Adipocyte (in vitro differentiated cells): ENCODE measurements around the gene SH2D1A.

Experiments
- DNase-seq: peaks from one replicate; pipeline ENCODE4 v3.0.0-alpha.2; 2015; ENCODE audit warnings: low read depth
- H3K27me3 ChIP-seq: replicated peaks from 2 replicates; pipeline ENCODE4 v1.7.0; 2013; ENCODE audit warnings: mild to moderate bottlenecking, low read length, moderate library complexity; ENCODE audit not compliant: control insufficient read depth, insufficient read depth
- H3K36me3 ChIP-seq: 2 replicates; pipeline ENCODE4 v1.7.0; 2013; ENCODE audit warnings: low read length, mild to moderate bottlenecking, moderate library complexity; ENCODE audit not compliant: control insufficient read depth, insufficient read depth, severe bottlenecking
- H3K4me1 ChIP-seq: 2 replicates; pipeline ENCODE4 v1.7.0; 2013; ENCODE audit warnings: mild to moderate bottlenecking, low read length, moderate library complexity; ENCODE audit not compliant: control insufficient read depth, insufficient read depth
- H3K4me3 ChIP-seq: 2 replicates; pipeline ENCODE4 v1.7.0; 2013; ENCODE audit warnings: mild to moderate bottlenecking, low read length, moderate library complexity
- H3K9ac ChIP-seq: 2 replicates; pipeline ENCODE4 v1.7.0; 2013; ENCODE audit warnings: mild to moderate bottlenecking, low read length, moderate library complexity
- H3K9me3 ChIP-seq: 2 replicates; pipeline ENCODE4 v1.7.0; 2013; ENCODE audit warnings: mild to moderate bottlenecking, low read length, moderate library complexity; ENCODE audit not compliant: control insufficient read depth

SH2D1A gene

GRCh38 chrX:124338733-124339514 is 7.4 kb upstream of the SH2D1A start:
- peaks cover 5% of the 10 kb centered on the region for H3K27me3 ChIP-seq
- no peaks in the 10 kb centered on the region for H3K9me3 ChIP-seq
- H3K4me3 ChIP-seq, result no peak overlapping the region
- no peaks in the 10 kb centered on the region for H3K4me1 ChIP-seq
- no peak overlapping the region for H3K9ac ChIP-seq
- H3K36me3 ChIP-seq, result no peaks in the 10 kb centered on the region
- DNase-seq, result no peak

- no peaks in the 10 kb centered on the region for H3K36me3 ChIP-seq
- H3K9ac ChIP-seq, result no peak overlapping the region
- DNase-seq, result no peak
- no peaks in the 10 kb centered on the region for H3K9me3 ChIP-seq
- H3K4me1 ChIP-seq, result no peaks in the 10 kb centered on the region
- peaks cover 3% of the 10 kb centered on the region for H3K27me3 ChIP-seq
- H3K4me3 ChIP-seq, result no peak overlapping the region
Measured at GRCh38 chrX:124341396-124342132, 4.8 kb upstream of the SH2D1A start.

GRCh38 chrX:124342174-124342867 is 4.0 kb upstream of the SH2D1A start:
- no peak overlapping the region for H3K4me3 ChIP-seq
- no peak for DNase-seq
- H3K4me1 ChIP-seq, result no peaks in the 10 kb centered on the region
- no peak overlapping the region for H3K9ac ChIP-seq
- no peaks in the 10 kb centered on the region for H3K9me3 ChIP-seq
- peaks cover 3% of the 10 kb centered on the region for H3K27me3 ChIP-seq
- H3K36me3 ChIP-seq, result no peaks in the 10 kb centered on the region

GRCh38 chrX:124343016-124343415 is 3.3 kb upstream of the SH2D1A start:
- H3K4me3 ChIP-seq, result no peak overlapping the region
- no peak overlapping the region for H3K9ac ChIP-seq
- H3K9me3 ChIP-seq, result no peaks in the 10 kb centered on the region
- no peak for DNase-seq
- peaks cover 3% of the 10 kb centered on the region for H3K27me3 ChIP-seq
- H3K36me3 ChIP-seq, result no peaks in the 10 kb centered on the region
- H3K4me1 ChIP-seq, result no peaks in the 10 kb centered on the region

GRCh38 chrX:124344246-124344645 is 2.1 kb upstream of the SH2D1A start:
- no peak overlapping the region for H3K4me3 ChIP-seq
- H3K9me3 ChIP-seq, result no peaks in the 10 kb centered on the region
- no peaks in the 10 kb centered on the region for H3K4me1 ChIP-seq
- no peak overlapping the region for H3K9ac ChIP-seq
- no peaks in the 10 kb centered on the region for H3K36me3 ChIP-seq
- DNase-seq, result no peak
- peaks cover 3% of the 10 kb centered on the region for H3K27me3 ChIP-seq

- Histone ChIP-seq H3K9me3 (no peaks in the 10 kb centered on the region), H3K36me3 (no peaks in the 10 kb centered on the region), H3K9ac (no peak overlapping the region)
Measured at GRCh38 chrX:124346877-124347241, 496 bp downstream of the SH2D1A start.

GRCh38 chrX:124347242-124347641 is 879 bp downstream of the SH2D1A start:
- H3K4me1 ChIP-seq, result no peaks in the 10 kb centered on the region
- no peaks in the 10 kb centered on the region for H3K9me3 ChIP-seq
- H3K4me3 ChIP-seq, result no peak overlapping the region
- H3K9ac ChIP-seq, result no peak overlapping the region
- DNase-seq, result no peak
- no peaks in the 10 kb centered on the region for H3K36me3 ChIP-seq
- peaks cover 3% of the 10 kb centered on the region for H3K27me3 ChIP-seq

More at GRCh38 chrX:124346877-124347241, 496 bp downstream of the SH2D1A start:
- no peak for DNase-seq
- no peak overlapping the region for H3K4me3 ChIP-seq
- no peaks in the 10 kb centered on the region for H3K4me1 ChIP-seq
- peaks cover 3% of the 10 kb centered on the region for H3K27me3 ChIP-seq

- no peak overlapping the region for H3K9ac ChIP-seq
- H3K36me3 ChIP-seq, result no peaks in the 10 kb centered on the region
- H3K9me3 ChIP-seq, result no peaks in the 10 kb centered on the region
- H3K4me1 ChIP-seq, result no peaks in the 10 kb centered on the region
- DNase-seq, result no peak
- H3K27me3 ChIP-seq, result peaks cover 3% of the 10 kb centered on the region
- no peak overlapping the region for H3K4me3 ChIP-seq
Measured at GRCh38 chrX:124348182-124348581, 1.8 kb downstream of the SH2D1A start.

GRCh38 chrX:124348885-124349453 is 2.6 kb downstream of the SH2D1A start:
- DNase-seq, result no peak
- no peaks in the 10 kb centered on the region for H3K9me3 ChIP-seq
- no peaks in the 10 kb centered on the region for H3K36me3 ChIP-seq
- no peaks in the 10 kb centered on the region for H3K4me1 ChIP-seq
- peaks cover 3% of the 10 kb centered on the region for H3K27me3 ChIP-seq
- H3K9ac ChIP-seq, result no peak overlapping the region
- no peak overlapping the region for H3K4me3 ChIP-seq

- DNase-seq, result no peak
- H3K36me3 ChIP-seq, result no peaks in the 10 kb centered on the region
- H3K9me3 ChIP-seq, result no peaks in the 10 kb centered on the region
- no peak overlapping the region for H3K4me3 ChIP-seq
- H3K27me3 ChIP-seq, result peaks cover 5% of the 10 kb centered on the region
- no peak overlapping the region for H3K9ac ChIP-seq
- H3K4me1 ChIP-seq, result no peaks in the 10 kb centered on the region
Measured at GRCh38 chrX:124354648-124355047, 8.3 kb downstream of the SH2D1A start.

- Histone ChIP-seq H3K4me1 (no peaks in the 10 kb centered on the region), H3K4me3 (no peak overlapping the region), H3K36me3 (no peaks in the 10 kb centered on the region), H3K27me3 (peaks cover 5% of the 10 kb centered on the region), H3K9me3 (no peaks in the 10 kb centered on the region), H3K9ac (no peak overlapping the region)
- no peak for DNase-seq
Measured at GRCh38 chrX:124358800-124359383, 12.5 kb downstream of the SH2D1A start.
